Thymus (tissue), 11 donors: Measurements from ENCODE around the gene OMP. TPM values are rescaled to one million over a fixed set of nuclear protein-coding genes. Genes with fewer than 3 reads are reported as not detected.
A peak's percentile ranks its signal among the peaks of the same experiment; 100 is the strongest.

Source experiments
- DNase-seq, 9 donors: peaks; one replicate each; pipeline ENCODE4 v3.0.0-alpha.2; 2013; ENCODE audit warnings: low spot score in 9 of 9, low read depth in 6 of 9, missing footprints in 1 of 9
- H3K27ac ChIP-seq, 2 donors: one replicate each; pipeline ENCODE4 v1.5.1; 2013; ENCODE audit warnings: control low read depth in 1 of 2, low read depth in 1 of 2, low read length in 1 of 2, mild to moderate bottlenecking in 1 of 2, moderate library complexity in 1 of 2
- H3K27me3 ChIP-seq, 2 donors: one replicate each; pipeline ENCODE4 v1.5.1; 2013; ENCODE audit warnings: low read length in 1 of 2; ENCODE audit not compliant: control insufficient read depth in 2 of 2, insufficient read depth in 1 of 2
- H3K36me3 ChIP-seq, 2 donors: one replicate each; pipeline ENCODE4 v1.5.1; 2013; ENCODE audit warnings: low read length in 1 of 2, mild to moderate bottlenecking in 1 of 2, moderate library complexity in 1 of 2; ENCODE audit not compliant: control insufficient read depth in 2 of 2, insufficient read depth in 2 of 2
- H3K4me1 ChIP-seq, 2 donors: one replicate each; pipeline ENCODE4 v1.5.1; 2013; ENCODE audit warnings: low read length in 2 of 2; ENCODE audit not compliant: control insufficient read depth in 2 of 2, insufficient read depth in 2 of 2
- H3K4me3 ChIP-seq, 2 donors: one replicate each; pipeline ENCODE4 v1.5.1; 2013; ENCODE audit warnings: low read length in 2 of 2, control low read depth in 1 of 2, mild to moderate bottlenecking in 1 of 2
- H3K9me3 ChIP-seq, 2 donors: one replicate each; pipeline ENCODE4 v1.5.1; 2013; ENCODE audit warnings: low read length in 1 of 2, mild to moderate bottlenecking in 1 of 2; ENCODE audit not compliant: control insufficient read depth in 2 of 2, insufficient read depth in 1 of 2
- WGBS: extraction: QIAGEN DNeasy Blood & Tissue Kit; methylation state at CpG from one replicate; pipeline ENCODE4 v1.1.7; 2013; 5-methylcytosine and 5-hydroxymethylcytosine counted together
- polyA plus RNA-seq: library from polyadenylated mRNA; stranded (reverse); fragments of 200-250 nt; gene quantifications from one replicate; pipeline ENCODE4 v1.2.3, GENCODE V29; 2013
- total RNA-seq: library from RNA; stranded (reverse); fragments of 120-200 nt; gene quantifications from one replicate; pipeline ENCODE4 v1.2.4, GENCODE V29; 2013
- donor health status: healthy.

OMP gene
- total and polyA plus RNA-seq, 2 donors: not detected

GRCh38 chr11:77090373-77091111 lies 12.1 kb upstream of the OMP start:
- Histone ChIP-seq H3K36me3 (no peaks in the 10 kb centered on the region), H3K27ac (no peak overlapping the region), H3K4me1 (no peaks in the 10 kb centered on the region), H3K27me3 (no peaks in the 10 kb centered on the region), H3K4me3 (no peak overlapping the region), H3K9me3 (no peaks in the 10 kb centered on the region)
- DNase-seq: no peak
- 68% methylated on average over 13 of the region's 13 CpGs for whole genome bisulfite sequencing

- Histone ChIP-seq H3K27me3 (no peaks in the 10 kb centered on the region), H3K9me3 (no peaks in the 10 kb centered on the region), H3K4me3 (no peak overlapping the region), H3K27ac (no peak overlapping the region), H3K36me3 (no peaks in the 10 kb centered on the region), H3K4me1 (no peaks in the 10 kb centered on the region)
- peak in 8 of 9 donors; percentile 49 to 84 (median 65) for DNase-seq
- WGBS: 40% methylated on average over 9 of the region's 9 CpGs
These were observed 11.3 kb upstream of the OMP start for GRCh38 chr11:77091146-77091940.

GRCh38 chr11:77092382-77092781 lies 10.3 kb upstream of the OMP start:
- no peak for DNase-seq
- H3K4me3 ChIP-seq: no peak overlapping the region
- no peaks in the 10 kb centered on the region for H3K4me1 ChIP-seq
- no peak overlapping the region for H3K27ac ChIP-seq
- H3K9me3 ChIP-seq: no peaks in the 10 kb centered on the region
- H3K36me3 ChIP-seq: no peaks in the 10 kb centered on the region
- WGBS: 84% methylated on average over 7 of the region's 7 CpGs
- no peaks in the 10 kb centered on the region for H3K27me3 ChIP-seq

- no peak overlapping the region for H3K27ac ChIP-seq
- 92% methylated on average over 33 of the region's 33 CpGs for WGBS
- H3K4me1 ChIP-seq: no peaks in the 10 kb centered on the region
- H3K27me3 ChIP-seq: no peaks in the 10 kb centered on the region
- no peak for DNase-seq
- no peaks in the 10 kb centered on the region for H3K9me3 ChIP-seq
- no peak overlapping the region for H3K4me3 ChIP-seq
- H3K36me3 ChIP-seq: no peaks in the 10 kb centered on the region
These were observed 9.4 kb upstream of the OMP start for GRCh38 chr11:77093056-77093891.

- no peak overlapping the region for H3K27ac ChIP-seq
- no peak overlapping the region for H3K4me3 ChIP-seq
- no peaks in the 10 kb centered on the region for H3K36me3 ChIP-seq
- no peaks in the 10 kb centered on the region for H3K4me1 ChIP-seq
- 96% methylated on average over 6 of the region's 6 CpGs for WGBS
- H3K9me3 ChIP-seq: no peaks in the 10 kb centered on the region
- DNase-seq: no peak
- no peaks in the 10 kb centered on the region for H3K27me3 ChIP-seq
These were observed 8.4 kb upstream of the OMP start for GRCh38 chr11:77093987-77094840.

- Histone ChIP-seq H3K9me3 (no peaks in the 10 kb centered on the region), H3K4me1 (no peaks in the 10 kb centered on the region)
- DNase-seq: no peak
These were observed 7.7 kb upstream of the OMP start for GRCh38 chr11:77094841-77095365.

GRCh38 chr11:77095551-77096490 lies 6.8 kb upstream of the OMP start:
- H3K4me1 ChIP-seq: no peaks in the 10 kb centered on the region
- H3K36me3 ChIP-seq: no peaks in the 10 kb centered on the region
- 96% methylated on average over 21 of the region's 21 CpGs for WGBS
- DNase-seq: no peak
- no peak overlapping the region for H3K27ac ChIP-seq
- H3K4me3 ChIP-seq: no peak overlapping the region
- no peaks in the 10 kb centered on the region for H3K9me3 ChIP-seq
- no peaks in the 10 kb centered on the region for H3K27me3 ChIP-seq

More at GRCh38 chr11:77094841-77095365, 7.7 kb upstream of the OMP start:
- H3K27me3 ChIP-seq: no peaks in the 10 kb centered on the region
- no peak overlapping the region for H3K27ac ChIP-seq
- no peaks in the 10 kb centered on the region for H3K36me3 ChIP-seq
- WGBS: 98% methylated on average over 7 of the region's 7 CpGs
- H3K4me3 ChIP-seq: no peak overlapping the region
